Stimulated activated CD8-positive, alpha-beta memory T cell treated with anti-CD3 and anti-CD28 coated beads, Interleukin-12 subunit alpha, Interleukin-12 subunit beta, amount 100 ng/mL, for 24 hours (primary cell): Measurements from ENCODE around the gene CACNA2D3.

Experiments used
- DNase-seq: peaks from one replicate; pipeline ENCODE4 v3.0.0-alpha.2; 2020; ENCODE audit errors: extremely low read depth

The CACNA2D3 gene

GRCh38 chr3:54171509-54171908, 49.2 kb downstream of the CACNA2D3 start:
- DNase-seq, result no peak

GRCh38 chr3:54171951-54172350, 49.6 kb downstream of the CACNA2D3 start:
- no peak for DNase-seq

- no peak for DNase-seq
These were observed 51.0 kb downstream of the CACNA2D3 start for GRCh38 chr3:54173371-54173770.

GRCh38 chr3:54176106-54176505, 53.8 kb downstream of the CACNA2D3 start:
- no peak for DNase-seq

GRCh38 chr3:54177816-54178215, 55.5 kb downstream of the CACNA2D3 start:
- DNase-seq, result no peak

- DNase-seq, result no peak
These were observed 56.0 kb downstream of the CACNA2D3 start for GRCh38 chr3:54178376-54178775.

- no peak for DNase-seq
These were observed 58.6 kb downstream of the CACNA2D3 start for GRCh38 chr3:54180921-54181320.

- no peak for DNase-seq
These were observed 59.9 kb downstream of the CACNA2D3 start for GRCh38 chr3:54182242-54182641.

GRCh38 chr3:54185740-54186139, 63.4 kb downstream of the CACNA2D3 start:
- no peak for DNase-seq

- no peak for DNase-seq
These were observed 65.9 kb downstream of the CACNA2D3 start for GRCh38 chr3:54188176-54188791.

GRCh38 chr3:54191220-54191619, 68.9 kb downstream of the CACNA2D3 start:
- DNase-seq, result no peak

- DNase-seq, result no peak
These were observed 69.7 kb downstream of the CACNA2D3 start for GRCh38 chr3:54192026-54192425.

- DNase-seq, result no peak
These were observed 70.7 kb downstream of the CACNA2D3 start for GRCh38 chr3:54193093-54193492.

GRCh38 chr3:54196360-54196991, 74.1 kb downstream of the CACNA2D3 start:
- no peak for DNase-seq

GRCh38 chr3:54197509-54197908, 75.2 kb downstream of the CACNA2D3 start:
- DNase-seq, result no peak

- no peak for DNase-seq
These were observed 76.2 kb downstream of the CACNA2D3 start for GRCh38 chr3:54198556-54198955.

GRCh38 chr3:54202054-54202453, 79.7 kb downstream of the CACNA2D3 start:
- no peak for DNase-seq

- DNase-seq, result no peak
These were observed 80.4 kb downstream of the CACNA2D3 start for GRCh38 chr3:54202651-54203248.

- DNase-seq, result no peak
These were observed 84.5 kb downstream of the CACNA2D3 start for GRCh38 chr3:54206874-54207273.

GRCh38 chr3:54211097-54211496, 88.7 kb downstream of the CACNA2D3 start:
- no peak for DNase-seq

GRCh38 chr3:54212723-54213122, 90.4 kb downstream of the CACNA2D3 start:
- no peak for DNase-seq

GRCh38 chr3:54213907-54214306, 91.6 kb downstream of the CACNA2D3 start:
- DNase-seq, result no peak

GRCh38 chr3:54214845-54215244, 92.5 kb downstream of the CACNA2D3 start:
- DNase-seq, result no peak
